ENCODE results near the gene LMOD2.
"Not testable (repeated sequence)": the region's sequence is repeated elsewhere in the genome, so short reads cannot be mapped to it uniquely, and the experiment has no call there.

The LMOD2 gene

GRCh38 chr7:123655614-123656013, at the start of gene LMOD2:
TSS of gene LMOD2 (plus strand) at chr7:123655866. CDS start at chr7:123655964, 98 bp downstream.
- DNase-seq, result no peak

GRCh38 chr7:123607423-123607975, 48.2 kb upstream of the LMOD2 start:
- no peak for DNase-seq

GRCh38 chr7:123608991-123609882, 46.4 kb upstream of the LMOD2 start:
- DNase-seq, result no peak

- no peak for DNase-seq
Measured at GRCh38 chr7:123609883-123610239, 45.8 kb upstream of the LMOD2 start.

GRCh38 chr7:123612024-123612423, 43.6 kb upstream of the LMOD2 start:
- DNase-seq, result no peak

- DNase-seq, result no peak
Measured at GRCh38 chr7:123615344-123615743, 40.3 kb upstream of the LMOD2 start.

GRCh38 chr7:123616223-123616622, 39.4 kb upstream of the LMOD2 start:
- DNase-seq, result no peak

- no peak for DNase-seq
Measured at GRCh38 chr7:123621707-123622106, 34.0 kb upstream of the LMOD2 start.

GRCh38 chr7:123622660-123623386, 32.8 kb upstream of the LMOD2 start:
- DNase-seq, result no peak

- DNase-seq, result peak; percentile 60
Measured at GRCh38 chr7:123624527-123625183, 31.0 kb upstream of the LMOD2 start.

- DNase-seq, result no peak
Measured at GRCh38 chr7:123625254-123625653, 30.4 kb upstream of the LMOD2 start.

GRCh38 chr7:123627851-123628250, 27.8 kb upstream of the LMOD2 start:
- DNase-seq, result no peak

- DNase-seq, result no peak
Measured at GRCh38 chr7:123628829-123629228, 26.8 kb upstream of the LMOD2 start.

GRCh38 chr7:123629281-123629680, 26.4 kb upstream of the LMOD2 start:
- DNase-seq, result no peak

- DNase-seq, result no peak
Measured at GRCh38 chr7:123632808-123633207, 22.9 kb upstream of the LMOD2 start.

- DNase-seq, result no peak
Measured at GRCh38 chr7:123633553-123633952, 22.1 kb upstream of the LMOD2 start.

- not testable (repeated sequence) for DNase-seq
Measured at GRCh38 chr7:123634011-123634573, 21.6 kb upstream of the LMOD2 start.

GRCh38 chr7:123635551-123636359, 19.9 kb upstream of the LMOD2 start:
- DNase-seq, result no peak

- no peak for DNase-seq
Measured at GRCh38 chr7:123637203-123637602, 18.5 kb upstream of the LMOD2 start.

- no peak for DNase-seq
Measured at GRCh38 chr7:123637878-123638277, 17.8 kb upstream of the LMOD2 start.

- DNase-seq, result no peak
Measured at GRCh38 chr7:123639631-123640030, 16.0 kb upstream of the LMOD2 start.

GRCh38 chr7:123640583-123640982, 15.1 kb upstream of the LMOD2 start:
- no peak for DNase-seq
